GM21526 (cell line): ENCODE data around the gene EMC7.
"Not testable (repeated sequence)": the region's sequence is repeated elsewhere in the genome, so short reads cannot be mapped to it uniquely, and the experiment has no call there.

ENCODE experiments used
- ATAC-seq: cut with Tn5 transposase; IDR thresholded peaks from one replicate; pipeline ENCODE4 v1.9.1; 2021; ENCODE audit warnings: moderate library complexity; ENCODE audit not compliant: unreplicated experiment, low FRiP score

The EMC7 gene

DNA sequence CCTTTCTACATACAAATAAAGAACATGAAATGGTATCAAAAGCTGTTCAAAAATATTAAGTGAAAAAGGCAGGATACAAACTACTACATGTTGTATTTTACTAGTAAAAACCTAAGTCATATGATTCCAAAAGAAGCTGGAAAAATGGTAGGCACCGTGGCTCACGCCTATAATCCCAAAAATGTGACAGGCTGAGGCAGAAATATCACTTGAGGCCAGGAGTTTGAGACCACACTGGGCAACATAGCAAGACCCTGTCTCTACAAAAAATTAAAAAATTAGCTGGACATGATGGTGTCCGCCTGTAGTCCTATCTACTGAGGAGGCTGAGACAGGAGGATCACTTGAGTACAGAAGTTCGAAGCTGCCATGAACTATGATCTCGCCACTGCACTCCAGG is 1.7 kb downstream of the EMC7 start:
- ATAC-seq: no peak

DNA sequence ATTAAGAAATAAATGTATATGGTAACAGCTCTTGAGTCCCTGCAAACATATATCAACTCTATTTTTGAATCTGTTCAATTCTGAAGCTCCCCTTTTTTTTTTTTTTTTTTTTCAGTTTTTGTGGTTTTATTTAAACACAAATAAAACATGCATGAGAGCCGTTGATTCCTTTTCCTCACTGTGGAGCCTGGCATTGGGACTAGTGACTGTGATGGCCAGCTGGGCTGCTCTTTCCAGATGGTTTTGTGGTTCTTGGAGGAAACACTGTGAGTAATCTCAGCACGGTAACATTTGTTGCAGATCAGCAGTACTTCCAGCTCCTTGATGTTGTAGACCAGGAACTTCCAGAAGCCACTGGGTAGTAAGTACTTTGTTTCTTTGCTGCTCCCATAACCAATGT is 15.9 kb downstream of the EMC7 start:
- ATAC-seq: no peak

DNA sequence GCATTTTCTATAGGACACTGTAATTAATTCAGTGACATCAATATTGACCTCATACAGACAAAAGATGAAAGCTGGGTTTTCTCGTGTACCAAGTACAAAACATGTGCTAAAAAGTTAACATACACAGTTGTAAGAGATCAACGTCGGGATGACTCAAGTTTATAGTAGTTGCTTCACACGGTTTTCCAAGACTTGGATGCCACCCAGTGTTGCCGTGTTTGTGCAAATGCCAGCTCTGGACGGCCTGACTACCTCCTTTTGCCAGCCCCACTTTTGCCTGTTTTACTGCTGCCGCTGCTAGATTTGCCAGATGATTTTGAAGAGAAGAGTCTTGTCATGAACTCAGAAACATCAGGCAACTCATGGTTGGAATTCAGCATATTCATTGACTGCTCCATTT is 17.6 kb downstream of the EMC7 start:
- no peak for ATAC-seq

DNA sequence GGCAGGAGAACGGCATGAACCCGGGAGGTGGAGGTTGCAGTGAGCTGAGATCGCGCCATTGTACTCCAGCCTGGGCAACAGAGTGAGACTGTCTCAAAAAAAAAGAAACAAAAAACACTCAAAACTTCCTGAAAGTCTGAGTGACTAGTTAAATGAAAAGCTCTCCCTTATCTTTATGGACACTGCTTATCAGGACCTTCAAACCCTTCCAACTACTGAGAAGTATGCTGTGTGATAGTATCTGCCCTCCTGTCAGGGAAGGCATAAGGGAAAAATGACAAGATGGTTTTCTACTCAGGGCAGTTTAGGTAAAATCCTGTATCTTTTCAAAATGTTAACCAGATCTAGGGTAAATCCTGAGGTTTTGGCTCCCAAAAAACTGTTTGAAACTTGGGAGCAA is 21.8 kb downstream of the EMC7 start:
- ATAC-seq: no peak

DNA sequence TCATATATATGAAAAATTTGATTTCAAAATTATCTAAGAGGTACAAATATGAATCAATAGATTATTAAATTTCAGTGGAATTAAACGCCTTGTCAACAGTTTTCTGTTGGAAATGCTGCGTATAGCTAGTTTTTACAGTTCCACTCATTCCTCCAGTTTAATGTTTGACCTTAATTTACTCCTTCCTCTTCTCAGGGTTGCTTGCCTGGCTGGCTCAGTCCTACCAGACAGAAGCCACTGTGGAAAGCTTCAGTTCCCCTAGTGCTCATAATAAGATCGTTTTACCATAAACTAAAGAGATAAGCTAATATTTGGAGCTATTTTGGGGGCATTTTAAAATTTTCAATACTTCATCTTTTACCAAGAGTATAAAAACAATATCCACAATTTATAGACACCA is 22.8 kb downstream of the EMC7 start:
- ATAC-seq: no peak

DNA sequence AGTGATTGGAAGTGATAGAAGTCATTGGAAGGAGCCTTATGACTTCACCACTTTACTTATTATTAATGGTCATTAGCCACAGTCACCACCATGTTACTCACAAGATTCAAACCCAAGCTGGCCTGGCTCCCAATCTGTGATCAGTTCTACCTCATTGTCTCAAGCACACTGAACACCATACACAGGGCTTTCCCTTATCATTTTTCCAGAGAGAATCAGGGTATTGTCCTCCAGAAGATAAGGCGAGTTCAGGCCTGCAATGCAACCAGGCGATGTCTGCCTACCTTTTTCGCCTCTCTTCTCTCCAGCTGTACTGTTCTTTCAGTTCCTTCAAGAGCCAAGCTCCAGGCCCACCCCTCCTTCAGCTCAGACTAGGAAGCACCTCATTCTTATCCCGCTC is 24.9 kb downstream of the EMC7 start:
- ATAC-seq: no peak

DNA sequence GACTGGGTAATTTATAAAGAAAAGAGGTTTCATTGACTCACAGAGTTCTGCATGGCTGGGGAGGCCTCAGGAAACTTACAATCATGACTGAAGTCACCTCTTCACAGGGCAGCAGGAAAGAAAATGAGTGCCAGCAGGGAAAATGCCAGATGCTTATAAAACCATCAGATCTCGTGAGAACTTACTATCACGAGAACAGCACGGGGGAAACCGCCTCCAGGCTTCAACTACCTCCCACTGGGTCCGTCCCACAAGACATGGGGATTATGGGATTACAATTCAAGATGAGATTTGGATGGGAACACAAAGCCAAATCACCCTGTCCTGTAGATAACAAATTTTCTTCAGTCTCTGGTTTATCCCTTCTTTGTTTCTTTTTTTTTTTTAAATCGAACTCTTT is 31.7 kb downstream of the EMC7 start:
- ATAC-seq: no peak

DNA sequence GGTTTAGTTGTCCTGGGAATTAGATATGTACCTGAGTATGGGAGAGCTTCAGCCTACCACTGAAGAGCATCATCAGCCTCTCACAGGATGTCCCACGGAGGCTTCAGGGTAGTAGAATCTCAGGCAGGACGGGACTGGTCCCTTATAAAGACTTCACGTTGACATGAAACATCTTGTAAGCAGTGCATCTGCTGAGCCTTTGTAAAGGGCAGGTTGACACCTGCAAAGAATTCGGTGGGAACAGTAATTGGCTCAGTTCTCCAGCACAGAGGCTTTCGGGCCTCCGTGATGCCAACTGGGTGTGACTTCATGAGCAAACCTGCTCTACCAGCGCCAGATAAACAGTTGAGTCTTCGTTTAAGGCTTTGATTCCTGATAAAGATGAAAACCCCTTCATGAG is 35.7 kb downstream of the EMC7 start:
- no peak for ATAC-seq

DNA sequence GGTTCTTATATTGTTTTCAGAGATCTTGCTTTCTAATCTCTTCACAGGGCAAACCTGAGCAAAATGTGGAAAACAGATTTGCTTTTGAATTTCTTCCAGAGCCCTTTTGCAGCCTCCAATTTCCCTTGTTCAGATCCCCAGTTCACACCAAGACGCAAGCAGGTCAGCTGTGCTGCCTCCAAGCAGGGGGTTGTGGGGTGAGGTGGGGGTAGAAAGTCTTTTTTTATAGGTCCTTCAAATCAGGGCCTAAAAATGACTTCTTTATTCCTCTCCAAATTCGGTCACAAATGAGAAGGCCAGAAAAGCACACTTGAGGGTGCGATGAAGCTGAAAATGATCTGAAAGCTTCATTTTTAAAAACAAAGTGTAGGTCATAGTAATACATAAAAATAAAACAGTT is 36.4 kb downstream of the EMC7 start:
- ATAC-seq: no peak

DNA sequence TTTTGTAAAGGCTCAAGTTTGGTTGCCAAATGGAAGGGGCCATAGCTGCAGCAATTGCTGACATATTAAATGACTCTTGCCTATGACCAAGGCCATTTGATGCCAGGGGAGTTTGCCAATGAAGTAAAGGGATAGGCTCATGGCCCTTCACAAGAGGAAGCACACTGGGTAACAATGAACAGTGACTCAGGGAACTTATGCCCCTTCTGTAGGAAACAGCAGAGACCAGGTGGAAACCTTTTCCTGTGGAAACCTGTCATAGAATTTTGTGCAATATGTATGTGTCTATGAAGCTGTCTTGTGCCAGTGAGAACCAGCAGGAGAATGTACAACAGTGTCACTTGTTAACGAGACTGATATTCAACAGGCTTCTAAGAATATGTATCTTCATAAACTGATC is 37.2 kb downstream of the EMC7 start:
- no peak for ATAC-seq

DNA sequence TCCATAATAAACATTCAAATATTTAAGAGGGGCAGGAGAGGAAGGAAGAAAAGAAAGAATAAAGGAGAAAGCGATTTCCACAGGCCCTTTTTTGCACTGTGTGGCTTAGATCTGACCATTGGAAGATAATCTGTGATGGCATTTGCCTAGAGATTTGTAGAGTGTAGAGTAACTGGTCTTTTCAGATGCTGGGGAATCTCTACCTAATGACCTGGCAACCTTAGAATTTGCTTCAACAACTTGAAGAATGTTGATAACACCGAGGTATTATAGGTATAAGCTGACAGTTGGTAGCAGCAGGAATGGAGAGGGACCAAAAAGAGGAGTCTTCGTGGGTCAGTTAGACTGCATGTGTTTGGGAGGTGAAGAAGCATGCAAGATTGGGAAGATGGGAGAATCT is 41.7 kb downstream of the EMC7 start:
- no peak for ATAC-seq

DNA sequence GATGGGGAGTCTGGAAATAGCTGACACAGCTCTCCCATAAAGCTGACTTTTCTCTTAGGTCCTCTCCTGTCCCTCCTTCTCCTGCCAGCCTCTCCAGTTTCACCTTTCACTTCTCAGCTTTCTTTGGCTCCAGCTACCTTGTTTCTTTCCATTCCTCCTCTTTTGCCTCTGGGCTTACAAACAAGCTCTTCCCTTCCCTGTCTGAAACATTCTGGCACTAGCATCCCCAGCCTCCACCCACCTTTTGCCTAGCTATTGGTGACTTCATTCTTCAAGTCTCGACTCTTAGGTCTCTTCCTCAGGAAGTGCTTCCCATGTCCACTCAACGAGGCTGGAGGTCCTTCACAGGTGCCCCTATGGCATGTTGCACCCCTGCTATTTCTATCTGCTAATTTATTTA is 42.2 kb downstream of the EMC7 start:
- no peak for ATAC-seq

DNA sequence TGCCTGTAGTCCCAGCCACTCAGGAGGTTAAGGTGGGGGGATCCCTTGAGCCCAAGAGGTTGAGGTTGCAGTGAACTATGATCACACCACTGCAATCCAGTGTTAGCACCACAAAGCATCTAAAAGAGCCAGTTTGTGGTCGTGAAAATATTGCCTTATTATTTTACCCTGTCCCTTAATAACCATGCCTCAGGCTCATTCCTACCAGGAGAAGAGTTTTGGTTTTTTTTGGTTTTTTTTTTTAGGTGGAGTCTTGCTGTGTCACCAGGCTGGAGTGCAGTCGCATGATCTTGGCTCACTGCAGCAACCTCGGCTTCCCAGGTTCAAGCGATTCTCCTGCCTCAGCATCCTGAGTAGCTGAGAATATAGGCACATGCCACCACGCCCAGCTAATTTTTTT is 44.8 kb downstream of the EMC7 start:
- ATAC-seq: no peak

DNA sequence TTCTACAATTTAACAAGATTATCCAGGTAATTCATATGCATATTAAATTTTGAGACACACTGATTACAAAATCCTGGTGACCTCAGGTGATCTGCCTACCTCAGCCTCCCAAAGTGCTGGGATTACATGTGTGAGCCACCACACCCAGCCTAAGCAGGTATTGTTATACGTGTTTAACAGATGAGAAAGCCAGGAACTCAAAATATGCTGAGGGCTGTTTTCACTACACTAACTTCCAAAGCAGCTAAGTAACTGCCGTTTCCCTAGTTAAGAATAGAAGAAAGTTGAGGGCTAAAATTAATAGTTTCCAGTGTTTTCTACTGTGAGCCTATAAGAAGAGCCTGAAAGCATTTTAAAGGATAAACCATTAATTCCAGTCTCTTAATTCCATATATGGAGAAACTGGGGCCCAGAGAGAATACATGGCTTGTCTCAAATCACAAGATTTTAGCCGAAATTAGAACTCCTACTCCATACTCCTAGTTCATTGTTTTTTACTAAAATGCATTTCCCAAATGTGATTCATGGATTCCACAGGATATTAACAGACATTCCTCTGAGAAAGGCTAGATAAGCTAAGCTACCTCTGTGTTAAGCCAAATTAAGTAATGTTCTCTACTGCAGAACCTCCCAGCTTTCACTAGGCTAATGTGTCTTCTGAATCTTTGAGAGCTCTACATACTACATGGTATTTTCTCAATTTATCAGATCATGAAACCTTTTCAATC is 45.6 kb downstream of the EMC7 start:
- ATAC-seq: no peak

DNA sequence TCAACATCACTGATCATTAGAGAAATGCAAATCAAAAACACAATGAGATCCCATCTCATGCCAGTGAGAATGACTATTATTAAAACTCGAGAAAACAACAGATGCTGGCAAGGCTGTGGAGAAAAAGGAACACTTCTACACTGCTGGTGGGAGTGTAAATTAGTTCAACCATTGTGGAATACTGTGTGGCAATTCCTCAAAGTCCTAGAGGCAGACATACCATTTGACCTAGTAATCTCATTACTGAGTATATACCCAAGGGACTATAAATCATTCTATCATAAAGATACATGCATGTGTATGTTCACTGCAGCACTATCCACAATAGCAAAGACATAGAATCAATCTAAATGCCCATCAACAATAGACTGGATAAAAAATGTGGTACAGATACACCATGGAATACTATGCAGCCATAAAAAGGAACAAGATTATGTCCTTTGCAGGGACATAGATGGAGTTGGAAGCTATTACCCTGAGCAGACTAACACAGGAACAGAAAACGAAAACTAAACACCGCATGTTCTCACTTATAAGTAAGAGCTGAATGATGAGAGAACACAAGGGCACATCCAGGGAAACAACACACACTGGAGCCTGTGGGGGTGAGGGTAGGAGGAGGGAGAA is 47.5 kb downstream of the EMC7 start:
- ATAC-seq: no peak

DNA sequence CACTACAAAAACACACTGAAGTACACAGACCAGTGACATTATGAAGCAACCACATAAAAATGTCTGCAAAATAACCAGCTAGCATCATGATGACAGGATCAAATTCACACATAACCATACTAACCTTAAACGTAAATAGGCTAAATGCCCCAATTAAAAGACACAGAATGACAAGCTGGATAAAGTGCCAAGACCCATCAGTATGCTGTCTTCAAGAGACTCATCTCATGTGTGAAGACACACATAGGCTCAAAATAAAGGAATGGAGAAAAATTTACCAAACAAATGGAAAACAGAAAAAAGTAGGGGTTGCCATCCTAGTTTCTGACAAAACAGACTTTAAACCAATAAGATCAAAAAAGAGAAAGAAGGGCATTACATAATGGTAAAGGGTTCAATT is 51.3 kb downstream of the EMC7 start:
- not testable (repeated sequence) for ATAC-seq

DNA sequence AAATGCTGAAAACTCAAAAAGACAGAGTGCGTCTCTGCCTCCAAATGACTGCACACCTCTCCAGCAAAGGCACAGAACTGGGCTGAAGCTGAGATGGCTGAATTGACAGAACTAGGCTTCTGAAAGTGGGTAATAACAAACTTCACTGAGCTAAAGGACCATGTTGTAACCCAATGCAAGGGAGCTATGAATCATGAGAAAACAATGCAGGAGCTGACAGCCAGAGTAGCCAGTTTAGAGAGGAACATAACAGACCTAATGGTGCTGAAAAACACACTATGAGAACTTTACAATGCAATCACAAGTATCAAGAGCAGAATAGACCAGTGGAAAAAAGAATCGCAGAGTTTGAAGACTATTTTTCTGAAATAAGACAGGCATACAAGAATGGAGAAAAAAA is 52.5 kb downstream of the EMC7 start:
- ATAC-seq: no peak

DNA sequence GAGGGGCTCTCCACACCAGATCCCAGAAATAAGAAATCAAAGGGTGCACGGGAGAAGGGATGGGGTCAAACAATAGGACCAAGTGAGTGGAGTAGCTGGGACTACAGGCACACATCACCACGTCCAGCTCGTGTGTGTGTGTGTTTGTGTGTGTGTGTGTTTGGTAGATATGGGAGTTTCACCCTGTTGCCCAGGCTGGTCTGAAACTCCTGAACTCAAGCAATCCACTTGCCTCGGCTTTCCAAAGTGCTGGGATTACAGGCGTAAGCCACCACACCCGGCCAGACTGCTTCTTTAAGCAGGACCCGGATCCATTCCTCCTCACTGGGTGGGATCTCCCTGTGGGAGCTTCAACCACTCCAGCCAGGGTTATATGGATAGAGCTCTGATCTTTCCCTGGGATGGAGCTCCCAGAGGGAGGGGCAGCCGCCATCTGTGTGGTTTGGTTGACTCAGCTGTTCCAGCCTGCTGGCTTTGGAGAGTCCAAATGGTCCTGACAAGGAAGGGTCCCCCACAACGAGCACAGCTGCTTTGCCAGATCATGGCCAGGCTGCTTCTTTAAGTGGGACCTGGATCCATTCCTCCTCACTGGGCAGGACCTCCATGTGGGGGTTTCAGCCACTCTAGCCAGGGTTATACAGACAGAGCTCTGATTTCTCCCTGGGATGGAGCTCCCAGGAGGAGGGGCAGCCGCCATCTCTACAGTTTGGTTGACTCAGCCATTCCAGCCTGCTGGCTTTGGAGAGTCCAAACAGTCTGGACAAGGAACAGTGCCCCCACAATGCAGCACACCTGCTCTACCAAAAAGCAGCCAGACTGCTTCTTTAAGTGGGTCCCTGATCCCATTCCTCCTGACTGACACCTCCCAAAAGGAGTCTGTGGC is 53.5 kb downstream of the EMC7 start:
- no peak for ATAC-seq

DNA sequence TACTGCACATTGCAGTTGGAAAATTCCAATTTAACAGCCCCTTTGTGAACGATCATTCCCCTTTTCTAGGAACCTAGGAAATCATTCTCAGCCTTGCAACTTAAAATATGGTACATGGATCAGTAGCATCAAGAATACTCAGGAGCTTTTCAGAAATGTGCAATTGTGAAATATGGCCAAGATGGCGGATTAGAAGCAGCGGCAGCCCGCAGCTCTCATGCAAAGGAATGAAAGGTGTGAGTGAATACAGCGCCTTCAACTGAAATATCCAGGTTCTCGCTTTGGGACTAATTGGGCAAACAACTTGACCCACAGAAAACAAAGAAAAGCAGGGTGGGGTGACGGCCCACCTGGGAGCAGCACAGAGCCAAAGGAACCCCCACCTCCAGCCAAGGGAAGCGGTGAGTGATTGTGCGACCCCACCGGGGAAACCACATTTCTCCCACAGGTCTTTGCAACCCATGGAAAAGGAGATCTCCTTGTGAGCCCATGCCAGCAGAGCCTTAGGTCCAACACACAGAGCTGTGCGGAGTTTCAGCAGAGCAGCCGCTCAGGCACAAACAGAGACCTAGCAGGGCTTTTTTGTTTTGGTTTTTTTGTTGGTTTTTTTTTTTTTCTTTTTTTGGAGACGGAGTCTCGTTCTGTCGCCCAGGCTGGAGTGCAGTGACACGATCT is 55.1 kb downstream of the EMC7 start:
- ATAC-seq: no peak

DNA sequence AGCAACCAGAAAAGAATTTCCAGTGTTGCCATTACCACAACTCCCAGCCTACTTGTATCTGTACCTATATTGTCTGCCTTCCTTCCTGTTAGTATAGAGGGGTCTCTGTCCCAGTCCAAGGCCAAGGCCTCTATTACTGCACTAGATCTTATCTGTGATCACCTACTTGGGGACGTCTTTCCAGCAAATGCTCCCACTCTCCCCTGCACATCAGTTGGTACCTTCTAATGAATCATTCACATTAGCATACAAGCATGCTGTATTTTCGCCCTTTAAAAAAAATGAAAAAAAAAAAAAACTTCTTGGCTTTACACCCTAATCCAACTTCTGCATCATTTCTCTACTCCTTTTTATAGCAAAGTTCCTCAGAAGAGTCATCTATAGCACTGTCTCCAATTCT is 57.8 kb downstream of the EMC7 start:
- ATAC-seq: no peak

DNA sequence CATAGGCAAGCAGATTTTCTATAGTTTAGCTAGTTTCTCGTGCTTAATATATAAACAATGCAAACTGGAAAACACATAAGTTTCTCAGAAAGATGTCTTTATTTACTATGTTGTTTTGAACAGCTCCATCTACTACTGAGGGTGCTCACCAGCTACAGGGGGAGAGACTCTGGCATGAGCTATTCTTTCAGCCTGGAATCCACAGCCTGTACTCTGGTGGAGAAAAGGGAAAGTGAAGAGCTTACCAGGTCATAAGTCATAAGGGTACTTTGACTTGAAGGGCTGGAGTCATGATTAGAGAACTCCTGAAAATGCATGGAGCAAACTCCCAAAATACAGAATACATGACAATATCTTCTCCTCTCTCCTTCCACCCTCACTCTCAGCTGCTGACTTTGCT is 58.3 kb downstream of the EMC7 start:
- no peak for ATAC-seq
